NCI-H2107 treated with DMSO at 0.1 percent for 48 hours (cell line): Measurements from ENCODE around the gene TEAD4.

Experiments used
- DNase-seq: peaks from one replicate; lab custom pipeline; 2025; ENCODE audit not compliant: unreplicated experiment; lab: John Stamatoyannopoulos, UW

Gene TEAD4

DNA sequence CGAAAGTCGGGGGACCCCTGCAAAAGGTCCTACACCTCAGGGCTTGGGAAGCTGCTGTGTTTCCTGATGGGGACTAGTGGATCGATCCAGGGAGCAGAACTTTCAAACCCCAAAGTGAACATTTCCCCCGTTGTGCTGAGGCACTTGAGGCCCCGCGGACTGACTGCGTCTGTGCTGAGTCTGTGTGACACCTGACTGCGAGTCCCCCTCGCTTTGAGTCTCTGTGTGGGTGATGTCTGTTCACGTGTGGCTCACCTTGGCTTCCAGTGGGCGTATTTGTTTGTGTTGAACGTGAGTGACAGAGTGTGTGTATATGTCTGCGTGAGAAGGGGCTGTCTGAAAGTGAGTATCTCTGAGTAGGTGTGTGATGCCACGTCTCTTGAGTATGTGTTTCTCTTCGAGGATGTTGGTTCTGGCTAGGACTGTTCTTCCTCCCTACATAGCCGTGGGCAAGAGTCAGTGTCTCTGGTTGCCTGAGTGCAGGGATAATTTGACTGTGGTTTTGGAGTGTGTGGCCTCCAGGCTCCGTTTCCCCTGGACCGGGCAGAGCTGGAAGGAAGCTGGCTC lies 1.3 kb downstream of the TEAD4 start:
- no peak for DNase-seq

DNA sequence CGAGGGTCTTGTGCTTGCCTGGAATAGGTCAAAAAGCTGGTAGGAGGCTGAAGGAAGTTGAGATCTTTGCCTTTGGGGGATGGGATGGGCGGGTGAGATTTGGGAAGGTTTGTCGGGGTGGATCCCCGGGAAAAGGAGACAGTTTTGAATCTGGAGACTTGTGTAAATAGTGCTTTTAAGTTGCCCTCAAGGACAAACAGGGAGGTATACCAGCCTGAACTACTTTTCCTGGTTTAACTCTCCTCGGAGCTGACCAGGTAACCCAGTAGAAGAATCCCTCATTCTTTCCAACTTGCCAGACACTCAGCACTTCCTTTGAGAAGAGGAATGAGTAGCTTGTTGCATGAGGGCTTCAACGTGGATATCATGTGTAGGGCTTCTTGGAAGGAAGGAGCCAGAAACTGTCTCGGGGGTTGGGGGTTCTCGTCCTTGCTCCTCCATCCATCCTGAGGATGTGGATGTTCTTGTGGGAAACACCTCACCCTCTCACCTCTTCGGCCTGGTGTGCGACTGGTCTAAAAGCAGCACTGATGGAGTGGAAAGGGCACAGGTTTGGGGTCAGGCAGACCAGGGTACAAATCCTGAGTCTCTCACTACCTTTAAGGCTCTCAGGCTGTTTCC lies 1.9 kb downstream of the TEAD4 start:
- DNase-seq: no peak

DNA sequence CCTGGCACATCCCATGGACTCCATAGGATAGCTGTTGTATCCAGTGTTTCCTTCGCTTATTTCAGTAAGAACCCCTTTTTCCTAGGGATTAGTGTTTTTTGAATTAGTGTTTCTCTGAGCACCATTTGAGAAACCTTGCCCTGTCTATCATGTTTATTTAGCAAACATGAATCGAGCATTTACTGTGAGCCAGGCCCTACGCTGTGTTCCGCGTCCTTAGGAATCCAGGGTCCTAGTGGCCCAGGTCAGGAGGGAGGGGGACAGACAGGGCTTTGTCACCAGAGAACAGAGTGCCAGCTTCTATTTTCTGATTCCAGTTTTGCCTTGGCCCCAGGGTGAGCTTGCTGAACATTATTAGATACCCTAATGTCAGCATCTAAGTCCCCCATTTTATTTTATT lies 2.5 kb downstream of the TEAD4 start:
- no peak for DNase-seq

DNA sequence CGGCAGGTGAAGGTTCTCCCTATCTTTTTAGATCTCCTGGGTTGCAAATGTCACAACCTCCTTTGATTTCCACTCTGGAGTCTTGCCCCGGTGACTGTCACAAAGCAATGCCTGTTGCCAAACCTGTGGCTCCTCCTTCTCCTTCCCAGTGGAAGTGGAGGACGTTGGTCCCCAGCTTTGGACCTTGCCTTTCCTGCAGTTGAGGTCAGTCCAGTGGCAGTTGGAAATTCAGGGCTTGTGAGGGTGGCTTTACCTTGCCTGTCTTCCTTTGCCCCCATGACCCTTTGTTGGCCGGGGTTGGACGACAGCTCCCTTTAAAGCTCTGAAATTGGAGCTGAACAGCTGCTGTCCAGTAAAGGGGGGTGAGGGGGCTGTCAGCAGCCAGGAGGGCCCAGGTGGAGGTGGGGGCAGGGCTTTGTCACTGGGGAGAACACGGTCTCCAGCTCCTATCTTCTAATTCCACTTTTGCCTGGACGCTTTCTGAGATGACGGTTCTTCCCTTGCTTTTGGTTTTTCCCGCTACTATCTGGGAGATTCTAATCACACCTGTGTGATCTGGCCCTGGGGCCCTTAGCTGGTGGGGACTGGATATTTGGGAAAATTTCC lies 4.1 kb downstream of the TEAD4 start:
- DNase-seq: no peak

DNA sequence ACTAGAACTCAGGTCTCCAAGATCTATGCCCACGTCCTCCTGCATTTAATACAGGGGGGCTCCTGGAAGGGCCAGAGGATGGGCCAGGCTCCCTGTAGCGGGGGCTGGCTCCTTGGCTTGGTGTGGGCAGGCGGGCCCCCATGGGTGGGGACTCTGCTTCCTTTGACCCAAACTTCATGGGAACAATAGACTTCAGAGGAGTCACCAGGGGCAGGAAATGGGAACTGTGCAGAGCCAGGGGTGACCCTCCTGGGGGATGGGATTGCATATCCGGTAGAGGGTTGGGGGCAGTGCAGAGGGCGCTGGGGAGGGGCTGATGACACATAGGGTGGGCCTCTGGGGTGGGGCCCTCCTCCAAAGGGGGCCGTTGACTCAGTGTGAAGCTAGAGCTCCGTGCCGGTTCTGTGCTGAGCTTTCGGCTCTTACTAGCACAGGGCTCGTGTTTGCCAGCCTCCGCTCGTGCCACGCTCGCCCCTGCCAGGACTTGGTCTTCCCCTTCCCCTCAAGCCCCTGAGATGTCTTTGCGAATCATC lies 4.6 kb downstream of the TEAD4 start:
- no peak for DNase-seq

DNA sequence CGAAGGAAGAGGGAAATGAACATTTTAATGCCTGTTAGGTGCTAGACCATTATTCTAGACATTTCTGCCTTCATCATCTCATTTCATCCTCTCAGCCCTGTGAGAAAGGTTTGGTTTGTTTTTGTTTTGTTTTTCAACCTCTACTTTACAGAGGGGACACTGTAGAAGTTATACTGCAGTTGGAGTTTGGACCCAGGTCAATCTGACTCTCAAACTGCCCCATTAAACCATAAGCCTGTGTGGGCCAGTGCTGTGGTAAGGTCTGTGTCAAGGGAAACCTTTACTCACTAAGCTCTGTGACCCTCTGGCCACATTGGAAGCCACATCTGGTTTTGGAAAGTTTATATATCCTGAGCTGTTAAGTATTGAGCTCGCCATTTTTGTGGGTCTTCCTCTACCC lies 8.5 kb downstream of the TEAD4 start:
- DNase-seq: no peak

DNA sequence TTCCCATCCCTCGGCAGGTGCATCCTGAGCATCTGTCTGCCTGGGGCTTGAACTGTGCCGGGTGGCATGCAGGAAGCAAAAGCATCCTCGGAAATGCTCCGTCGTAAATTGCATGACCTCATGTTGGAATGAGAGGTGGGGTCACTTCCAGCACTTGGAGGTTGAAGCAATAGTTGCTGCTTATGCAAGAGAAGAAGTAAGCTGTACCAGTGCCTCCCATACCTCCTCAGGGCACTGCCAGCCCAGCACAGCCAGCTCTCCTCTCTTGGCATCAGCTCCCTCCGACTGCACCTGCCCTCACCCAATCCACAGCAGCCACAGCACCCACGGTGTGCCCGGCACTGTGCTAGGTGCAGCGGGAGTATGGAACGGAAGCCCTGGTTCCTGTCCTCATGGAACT lies 11.5 kb downstream of the TEAD4 start:
- DNase-seq: no peak

DNA sequence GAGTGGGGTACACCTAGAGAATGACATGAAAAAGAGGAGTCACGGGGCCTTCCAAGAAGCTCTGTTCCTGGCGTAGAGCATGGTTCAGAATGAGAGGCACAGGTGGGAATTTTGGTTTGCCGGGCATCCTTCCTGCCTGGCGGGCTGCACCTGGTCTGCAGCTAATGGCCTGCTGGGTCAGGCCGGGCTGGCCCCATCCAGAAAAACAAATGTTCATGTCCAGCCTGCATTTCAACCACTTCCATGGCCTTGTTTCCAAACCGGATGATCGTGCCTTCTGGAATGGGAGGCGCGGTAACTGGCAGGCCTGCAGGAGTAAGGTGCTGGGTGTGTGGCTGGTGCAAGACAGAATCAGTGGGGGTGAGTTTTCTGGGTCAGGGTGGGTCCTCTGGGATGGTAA lies 14.4 kb downstream of the TEAD4 start:
- no peak for DNase-seq

DNA sequence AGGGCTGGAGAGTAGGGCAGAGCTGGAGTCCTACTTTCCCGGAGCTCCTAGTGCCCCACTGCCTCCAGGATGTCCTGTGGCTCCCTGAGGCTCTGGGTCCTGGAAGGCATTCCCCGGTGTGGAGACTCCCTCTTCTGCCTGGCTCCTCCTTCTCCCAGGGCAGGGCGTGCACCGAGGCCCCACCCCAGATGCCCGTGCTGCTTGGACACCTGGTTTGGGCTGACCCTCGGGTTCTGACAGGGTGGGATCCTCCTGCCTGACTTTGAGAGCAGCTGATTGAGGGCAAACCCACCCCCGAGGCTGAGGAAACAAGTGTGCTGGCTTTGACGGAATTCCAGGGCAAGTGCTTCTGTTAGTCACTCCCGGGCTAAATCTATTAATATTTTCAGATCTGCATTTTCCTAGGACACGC lies 15.4 kb downstream of the TEAD4 start:
- no peak for DNase-seq

DNA sequence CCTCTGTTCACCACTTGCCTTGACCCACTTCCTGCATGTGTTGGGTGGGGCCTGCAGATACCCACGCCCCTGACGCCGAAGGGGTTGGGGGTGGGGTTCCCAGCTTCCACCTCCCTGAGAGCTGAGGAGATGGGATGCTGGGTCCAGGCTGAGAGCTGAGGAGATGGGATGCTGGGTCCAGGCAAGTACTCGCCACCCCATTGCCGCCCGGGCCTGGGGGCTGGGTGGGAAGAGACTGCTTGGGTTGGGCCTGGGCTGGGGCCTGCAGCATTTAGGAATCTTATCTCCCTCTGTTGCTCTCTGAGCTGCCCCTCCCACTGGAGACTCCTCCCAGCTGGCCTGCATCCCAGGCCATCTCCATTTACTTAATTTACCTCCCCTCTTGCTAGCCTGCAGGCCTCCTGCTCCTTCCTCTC lies 17.4 kb downstream of the TEAD4 start:
- DNase-seq: no peak

DNA sequence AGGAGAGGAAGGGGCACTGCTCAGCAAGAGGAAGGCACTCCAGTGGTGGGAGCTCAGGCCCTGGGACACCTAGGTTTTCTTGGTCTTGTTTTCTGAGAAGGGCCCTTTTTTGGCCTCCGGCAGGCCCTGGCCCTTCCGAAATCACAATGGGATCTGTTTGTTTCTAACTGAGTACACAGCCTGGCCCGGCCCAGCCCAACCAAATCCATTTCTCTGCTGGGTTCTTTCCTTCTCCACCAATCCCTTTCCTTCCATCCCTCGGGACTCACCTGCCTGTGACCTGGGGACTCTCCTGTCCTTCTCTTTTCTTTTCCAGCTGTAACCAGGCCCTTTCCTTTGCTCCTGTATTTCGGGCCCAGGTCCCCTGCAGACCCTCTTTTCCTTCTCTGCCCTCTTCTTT lies 18.6 kb downstream of the TEAD4 start:
- DNase-seq: no peak

DNA sequence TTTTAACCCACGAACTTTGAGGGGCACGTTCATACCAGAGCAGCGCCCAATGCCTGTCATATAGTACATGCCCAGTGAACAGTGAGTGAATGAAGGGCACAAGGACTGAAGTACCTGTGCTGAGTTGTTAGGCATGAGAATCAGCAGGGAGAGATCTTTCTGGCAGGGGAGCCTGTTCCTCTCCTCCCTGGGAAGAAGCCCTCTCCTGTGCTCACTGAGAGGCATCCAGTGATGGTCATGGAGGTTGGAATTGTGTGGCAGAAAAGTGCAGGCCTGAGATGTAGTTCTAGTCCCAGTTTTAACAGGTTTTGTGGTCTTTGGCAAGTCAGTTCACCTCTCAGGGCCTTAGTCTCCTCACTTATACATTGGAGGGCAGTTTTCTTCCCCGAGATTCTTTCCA lies 20.6 kb downstream of the TEAD4 start:
- no peak for DNase-seq

DNA sequence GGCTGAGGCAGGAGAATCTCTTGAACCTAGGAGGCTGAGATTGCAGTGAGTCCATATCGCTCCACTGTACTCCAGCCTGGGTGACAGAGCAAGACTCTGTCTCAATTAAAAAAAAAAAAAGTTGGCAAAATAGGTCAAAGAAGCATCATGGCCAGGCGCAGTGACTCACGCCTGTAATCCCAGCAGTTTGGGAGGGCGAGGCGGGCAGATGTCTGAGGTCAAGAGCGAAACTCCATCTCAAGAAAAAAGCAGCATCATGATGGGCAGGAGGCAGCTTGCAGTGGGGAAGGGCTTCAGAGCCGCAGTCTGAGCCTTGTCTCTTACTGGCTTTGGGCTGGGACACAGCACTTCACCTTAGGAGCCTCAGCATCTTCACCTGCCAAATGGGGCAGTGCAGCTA lies 21.4 kb downstream of the TEAD4 start:
- DNase-seq: no peak

DNA sequence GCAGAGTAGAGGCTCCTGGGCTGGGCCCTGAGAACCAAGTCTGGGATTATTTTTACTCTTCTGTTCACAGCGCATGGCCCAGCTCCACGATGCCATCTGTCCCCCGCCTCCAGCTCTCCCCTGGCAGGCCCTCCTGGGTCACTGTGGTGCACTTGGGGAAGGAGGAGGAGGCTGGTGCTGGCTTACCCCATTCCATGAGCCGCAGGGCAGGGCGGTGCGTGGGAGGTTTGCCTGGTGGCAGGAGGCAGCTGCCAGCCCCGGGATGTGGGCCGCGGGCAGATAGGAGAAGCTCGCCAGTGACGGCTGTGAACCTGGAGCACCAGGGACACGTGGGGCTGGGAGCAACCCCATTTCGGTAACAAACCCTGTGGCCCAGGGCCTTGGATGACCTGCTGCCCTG lies 23.2 kb downstream of the TEAD4 start:
- DNase-seq: no peak

DNA sequence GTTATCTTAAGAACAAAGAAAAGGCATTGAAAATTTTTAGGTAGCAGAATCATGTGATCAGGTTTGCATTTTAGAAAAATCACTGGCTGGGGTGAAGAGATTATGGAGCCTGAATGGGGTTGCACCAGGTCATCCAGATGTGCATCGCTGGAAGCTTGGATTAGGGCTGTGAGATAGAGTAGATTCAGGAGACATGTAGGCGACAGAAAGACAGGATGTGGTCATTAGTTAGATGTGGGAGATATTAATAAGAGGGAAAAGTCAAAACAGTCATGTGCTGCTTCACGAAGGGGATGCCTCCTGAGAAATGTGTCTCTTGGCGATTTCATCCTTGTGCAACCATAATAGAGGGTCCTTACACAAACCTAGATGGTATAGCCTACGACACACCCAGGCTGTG lies 25.1 kb downstream of the TEAD4 start:
- DNase-seq: no peak

DNA sequence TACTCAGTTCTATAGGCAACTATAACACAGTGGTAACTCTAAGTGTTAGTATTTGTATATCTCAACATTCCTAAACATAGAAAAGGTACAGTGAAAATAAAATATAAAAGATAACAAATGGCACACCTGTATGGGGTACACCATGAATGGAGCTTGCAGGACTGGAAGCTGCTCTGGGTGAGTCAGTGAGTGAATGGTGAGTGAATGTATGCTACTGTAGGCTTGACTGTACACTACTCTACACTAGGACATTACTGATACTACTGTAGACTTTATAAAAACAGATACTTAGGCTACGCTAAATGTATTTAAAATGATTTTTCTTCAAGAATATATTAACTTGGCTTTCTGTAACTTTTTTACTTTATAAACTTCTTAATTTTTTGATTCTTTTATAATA lies 25.5 kb downstream of the TEAD4 start:
- DNase-seq: no peak

DNA sequence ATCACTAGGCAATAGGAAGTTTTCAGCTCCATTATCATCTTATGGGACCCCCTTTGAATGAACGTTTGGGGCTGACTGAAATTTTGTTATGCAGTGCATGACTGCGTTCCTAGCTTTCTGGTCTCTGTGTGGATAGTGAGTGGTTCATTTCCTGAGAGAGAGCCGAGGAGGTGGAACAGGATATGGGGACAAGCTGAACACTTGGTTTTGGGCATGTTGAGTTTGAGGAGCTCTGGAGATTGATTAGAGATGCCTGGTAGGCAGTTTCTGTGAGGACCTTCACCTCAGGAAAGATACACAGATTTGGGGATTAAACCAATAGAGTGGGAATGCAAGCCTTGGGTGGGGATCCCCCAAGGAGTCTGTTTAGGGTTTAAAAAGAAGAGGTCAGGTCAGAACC lies 27.7 kb downstream of the TEAD4 start:
- DNase-seq: no peak

DNA sequence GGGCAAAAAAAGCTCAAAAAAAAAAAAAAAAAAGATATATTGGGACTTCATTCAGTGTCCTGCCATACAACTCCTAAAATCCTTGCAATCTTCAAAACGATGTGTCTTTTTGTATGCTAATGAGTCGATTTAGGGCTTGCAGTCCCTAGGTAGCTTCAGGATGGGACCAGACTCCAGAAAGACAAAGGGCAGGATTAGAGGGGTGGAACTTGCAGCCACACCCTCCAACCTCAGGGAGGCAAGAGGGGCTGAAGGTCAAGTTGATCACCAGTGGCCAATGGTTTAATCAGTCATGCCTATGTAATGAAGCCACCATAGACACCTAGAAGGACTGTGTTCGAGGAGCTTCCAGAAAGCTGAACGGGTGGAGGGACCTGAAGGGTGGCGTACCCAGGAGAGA lies 29.3 kb downstream of the TEAD4 start:
- no peak for DNase-seq

DNA sequence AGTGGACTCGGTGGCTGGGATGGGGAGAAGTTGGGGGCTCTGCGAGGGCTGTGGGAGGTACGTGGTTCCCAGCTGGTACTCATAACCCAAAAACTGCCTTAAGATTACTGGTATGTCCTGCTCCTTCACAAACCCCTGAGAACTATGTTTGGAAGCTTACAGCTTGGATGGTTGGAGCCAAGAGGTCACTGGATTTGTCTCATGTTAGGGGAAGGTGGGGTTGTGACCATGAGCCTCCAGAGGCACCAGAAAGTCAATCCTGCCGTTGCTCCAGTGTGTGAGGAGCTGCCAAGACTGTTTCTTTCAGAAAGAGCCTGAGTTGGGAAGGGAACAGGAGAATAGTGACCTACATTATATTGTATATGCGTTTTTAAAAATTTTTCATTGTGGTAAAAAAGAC lies 33.5 kb downstream of the TEAD4 start:
- DNase-seq: no peak

DNA sequence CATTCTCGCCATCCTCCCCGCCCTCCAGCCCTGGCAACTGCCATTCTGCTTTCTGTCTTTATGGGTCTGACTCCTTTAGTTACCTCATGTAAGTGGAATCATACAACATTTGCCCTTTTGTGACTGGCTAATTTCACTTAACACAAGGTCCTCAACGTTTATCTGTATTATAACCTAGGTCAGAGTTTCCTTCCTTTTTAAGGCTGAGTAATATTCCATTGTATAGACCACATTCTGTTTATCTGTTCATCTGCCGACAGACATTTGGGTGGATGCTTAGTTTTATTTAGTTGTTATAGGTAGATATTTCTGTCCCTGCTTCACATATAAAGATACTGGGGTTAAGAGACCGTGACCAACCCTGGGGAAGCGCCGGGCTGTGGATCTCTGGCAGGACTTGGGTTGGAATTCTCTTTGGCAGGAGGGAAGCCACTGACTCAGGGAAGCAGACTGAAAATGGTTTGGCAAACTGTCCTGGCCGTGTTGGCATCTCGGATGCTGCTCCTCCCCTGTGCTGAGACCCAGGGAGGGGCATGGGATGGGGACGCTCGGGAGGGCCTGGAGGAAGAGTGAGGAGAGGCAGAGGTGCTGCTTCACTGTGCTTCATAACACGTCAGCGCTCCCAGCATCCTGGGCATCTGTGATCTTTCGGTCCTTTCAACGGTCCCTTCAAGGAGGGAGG lies 38.9 kb downstream of the TEAD4 start:
- no peak for DNase-seq

DNA sequence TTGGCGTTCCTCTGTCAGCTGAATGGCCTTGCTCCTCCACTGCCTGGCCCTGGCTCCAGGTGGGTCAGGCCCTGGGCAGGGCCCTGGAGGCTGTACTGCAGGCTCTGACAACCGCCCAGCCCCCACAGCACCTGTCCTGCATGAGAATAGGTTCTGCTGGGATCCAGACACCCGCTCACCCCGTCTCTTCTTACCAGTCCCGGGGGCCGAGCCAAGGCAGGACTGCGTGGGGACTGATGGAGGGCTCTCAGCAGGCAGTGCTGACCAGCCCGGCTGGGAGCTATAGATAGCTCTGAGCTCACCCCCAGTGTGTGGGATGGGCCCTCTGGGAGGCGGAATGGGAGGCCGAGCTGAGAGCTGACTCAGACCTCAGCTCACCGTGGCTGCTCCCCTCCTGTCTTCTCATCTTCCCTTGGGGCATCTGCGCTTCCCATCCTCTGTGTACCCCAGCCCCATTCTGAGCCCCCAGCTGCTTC lies 39.6 kb downstream of the TEAD4 start:
- no peak for DNase-seq

DNA sequence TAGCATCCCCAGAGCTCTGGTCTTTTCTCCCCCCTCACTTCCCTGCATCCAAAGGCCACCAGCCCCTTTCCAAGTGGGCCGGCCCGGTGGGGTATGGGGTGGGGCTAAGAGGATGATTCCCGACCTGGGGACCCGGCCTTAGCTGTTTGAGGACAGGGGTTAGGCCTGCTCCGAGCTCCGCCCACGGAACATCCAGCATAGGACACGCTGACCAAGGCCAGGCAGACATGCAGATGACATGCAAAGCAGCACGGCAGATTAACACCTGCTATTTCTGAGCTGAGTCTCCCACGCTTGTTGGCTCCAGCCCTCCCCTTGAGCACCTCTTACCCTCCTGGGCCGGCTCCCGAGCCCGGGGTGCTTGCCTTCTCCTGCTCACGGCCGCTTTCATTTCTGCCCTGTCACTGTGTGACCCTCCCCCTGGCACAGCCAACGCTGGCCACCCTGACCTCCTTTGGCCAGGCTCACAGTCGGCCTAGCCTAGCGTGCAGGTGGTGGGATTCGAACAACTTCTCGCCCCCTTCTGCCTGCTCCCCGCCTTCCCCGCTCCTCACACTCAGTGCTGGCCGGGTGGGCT lies 40.2 kb downstream of the TEAD4 start:
- no peak for DNase-seq
